T-helper 1 cell (primary cell): ENCODE results near the gene CCL23.

ENCODE experiments used
- DNase-seq, 5 donors: peaks; one replicate each; pipeline ENCODE4 v3.0.0-alpha.2; 2012 to 2020

The CCL23 gene

DNA sequence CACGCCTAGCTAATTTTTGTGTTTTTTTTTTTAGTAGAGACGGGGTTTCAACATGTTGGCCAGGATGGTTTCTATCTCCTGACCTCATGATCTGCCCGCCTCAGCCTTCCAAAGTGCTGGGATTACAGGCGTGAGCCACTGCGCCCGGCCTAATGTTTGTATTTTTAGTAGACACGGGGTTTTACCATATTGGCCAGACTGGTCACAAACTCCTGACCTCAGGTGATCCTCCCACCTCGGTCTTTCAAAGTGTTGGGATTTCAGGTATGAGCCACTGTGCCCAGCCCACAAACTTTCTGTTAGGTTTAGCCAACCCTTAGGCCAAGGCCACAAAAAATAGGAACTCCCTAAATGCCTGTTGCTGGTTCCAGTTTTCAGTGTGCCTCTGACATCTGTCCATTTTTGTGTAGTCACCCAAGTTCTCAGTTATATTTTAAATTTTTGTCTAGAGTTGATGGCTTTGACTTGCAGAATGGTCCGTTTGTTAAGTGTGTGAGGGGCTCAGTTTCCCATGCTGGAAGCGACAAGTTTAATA, 49.2 kb downstream of the CCL23 start:
- no peak for DNase-seq

DNA sequence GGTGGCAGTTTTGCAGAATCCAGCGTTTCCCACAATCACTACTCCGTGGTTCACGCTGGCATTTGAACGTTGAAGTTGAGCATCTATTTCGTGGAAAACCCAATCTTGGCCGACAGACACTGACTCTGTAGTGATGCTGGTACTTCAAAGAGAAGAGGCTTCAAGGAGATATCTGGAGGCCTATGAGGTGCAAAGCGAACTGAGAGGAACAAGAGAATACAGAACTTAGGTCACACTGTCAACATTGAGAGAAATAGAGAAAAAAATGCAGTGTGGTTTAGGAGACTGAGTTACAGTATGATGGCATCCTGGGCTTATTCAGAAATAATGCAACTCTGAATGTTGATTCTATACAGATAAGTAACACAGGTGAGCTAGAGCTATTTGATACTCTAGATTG, 52.5 kb downstream of the CCL23 start:
- no peak for DNase-seq

DNA sequence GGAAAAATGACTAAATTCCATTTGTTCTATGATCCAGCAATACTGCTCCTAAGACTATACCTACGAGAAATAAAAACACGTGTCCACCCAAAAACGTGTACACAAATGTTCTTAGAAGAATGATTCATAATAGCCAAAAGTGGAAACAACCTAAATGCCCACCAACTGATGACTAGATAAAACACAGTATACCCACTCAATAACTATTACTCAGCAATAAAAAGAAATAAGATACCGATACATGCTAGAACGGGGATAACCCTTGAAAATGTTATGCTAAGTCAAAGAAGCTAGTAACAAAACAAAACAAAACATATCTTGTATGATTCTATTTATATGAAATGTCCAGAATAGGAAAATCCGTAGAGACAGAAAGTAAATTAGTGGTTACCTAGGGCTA, 54.1 kb downstream of the CCL23 start:
- no peak for DNase-seq
